MCF 10A (cell line): ENCODE measurements around the gene TREX2. TPM values are rescaled to one million over a fixed set of nuclear protein-coding genes. Genes with fewer than 3 reads are reported as not detected.

Source experiments
- BruUV-seq: library from RNA; stranded (reverse); fragments of 400-500 nt; replicated peaks from 2 replicates; lab custom pipeline; 2021; lab: Mats Ljungman, UMichigan
- CTCF ChIA-PET: fragments of 300-600 bp; sonication (Branson Sonifier 250); formaldehyde crosslinking; extraction: SDS; loops from one replicate; lab custom pipeline; 2021; ENCODE audit warnings: antibody characterized with exemption, inconsistent platforms; lab: Yijun Ruan, JAX
- POLR2A ChIA-PET: fragments of 300-600, 350-650 bp; sonication (Branson Sonifier 250); formaldehyde crosslinking; extraction: SDS; loops from one replicate; lab custom pipeline; 2020; ENCODE audit warnings: antibody characterized with exemption, inconsistent platforms; lab: Yijun Ruan, JAX
- DNase-seq: peaks from one replicate; pipeline ENCODE4 v3.0.0-alpha.2; 2018; ENCODE audit not compliant: unreplicated experiment
- H3K27ac Mint-ChIP-seq: one replicate; pipeline ENCODE4 v1.8.0; 2022; ENCODE audit warnings: mild to moderate bottlenecking, low read depth, mixed read lengths; ENCODE audit not compliant: unreplicated experiment
- H3K27me3 Mint-ChIP-seq: one replicate; pipeline ENCODE4 v1.8.0; 2022; ENCODE audit warnings: mixed read lengths; ENCODE audit not compliant: insufficient read depth, unreplicated experiment
- H3K36me3 Mint-ChIP-seq: one replicate; pipeline ENCODE4 v1.8.0; 2022; ENCODE audit warnings: mild to moderate bottlenecking, moderate library complexity, mixed read lengths; ENCODE audit not compliant: insufficient read depth, unreplicated experiment
- H3K4me1 Mint-ChIP-seq: one replicate; pipeline ENCODE4 v1.8.0; 2022; ENCODE audit warnings: mixed read lengths; ENCODE audit not compliant: insufficient read depth, unreplicated experiment
- H3K4me3 Mint-ChIP-seq: one replicate; pipeline ENCODE4 v1.8.0; 2022; ENCODE audit warnings: mild to moderate bottlenecking, moderate library complexity, mixed read lengths; ENCODE audit not compliant: unreplicated experiment
- H3K9me3 Mint-ChIP-seq: one replicate; pipeline ENCODE4 v1.8.0; 2022; ENCODE audit warnings: mixed read lengths; ENCODE audit not compliant: unreplicated experiment
- CTCF ChIP-seq: fragments of 200-600 bp; IDR thresholded peaks from one replicate; pipeline ENCODE4 v1.8.0; 2022; ENCODE audit warnings: antibody characterized with exemption, mild to moderate bottlenecking; ENCODE audit not compliant: unreplicated experiment
- intact Hi-C: fragments of 100-400 bp; cut with micrococcal nuclease; formaldehyde crosslinking; loops from 2 replicates; pipeline ENCODE4 v1.14.1; 2022
- total RNA-seq: library from RNA; stranded (reverse); gene quantifications from 2 replicates; pipeline ENCODE4 v1.2.3, GENCODE V29; 2022

Gene TREX2
- total RNA-seq, 1 experiment from 2014 or later, result 0.75 TPM

GRCh38 chrX:153456704-153457103 is 10.8 kb upstream of the TREX2 start:
- peaks cover 14% of the 10 kb centered on the region for H3K36me3 Mint-ChIP-seq
- H3K9me3 Mint-ChIP-seq, result no peaks in the 10 kb centered on the region
- no peak for DNase-seq
- TF ChIP-seq CTCF, result no peak
- H3K27ac Mint-ChIP-seq, result no peak overlapping the region
- BruUV-seq, result no TSS peak
- intact Hi-C loops, result no loop called here
- H3K4me1 Mint-ChIP-seq, result no peaks in the 10 kb centered on the region
- no peaks in the 10 kb centered on the region for H3K27me3 Mint-ChIP-seq
- ChIA-PET CTCF (no interaction called here), POLR2A (no interaction called here)
- no peak overlapping the region for H3K4me3 Mint-ChIP-seq

GRCh38 chrX:153456161-153456560 is 10.3 kb upstream of the TREX2 start:
- DNase-seq, result no peak
- POLR2A ChIA-PET, result no interaction called here
- TF ChIP-seq CTCF, result no peak
- Mint-ChIP-seq H3K27me3 (no peaks in the 10 kb centered on the region), H3K36me3 (peaks cover 11% of the 10 kb centered on the region), H3K4me3 (no peak overlapping the region), H3K4me1 (no peaks in the 10 kb centered on the region), H3K9me3 (no peaks in the 10 kb centered on the region), H3K27ac (no peak overlapping the region)
- intact Hi-C loops, result no loop called here
- CTCF ChIA-PET, result interaction anchor here (0.6 kb wide), 1 partner anchor 16 kb away, joined by 4 read pairs; no protein-coding TSS in a partner anchor
- BruUV-seq, result no TSS peak

- Mint-ChIP-seq H3K4me3 (no peak overlapping the region), H3K9me3 (no peaks in the 10 kb centered on the region), H3K27me3 (no peaks in the 10 kb centered on the region), H3K36me3 (peaks cover 16% of the 10 kb centered on the region), H3K27ac (no peak overlapping the region), H3K4me1 (no peaks in the 10 kb centered on the region)
- POLR2A ChIA-PET, result no interaction called here
- no TSS peak for BruUV-seq
- intact Hi-C loops, result no loop called here
- CTCF ChIA-PET, result no interaction called here
- TF ChIP-seq CTCF, result no peak
- no peak for DNase-seq
Measured at GRCh38 chrX:153455571-153455970, 9.7 kb upstream of the TREX2 start.

GRCh38 chrX:153454901-153455550 is 9.2 kb upstream of the TREX2 start:
- ChIA-PET CTCF (no interaction called here), POLR2A (no interaction called here)
- peaks cover 19% of the 10 kb centered on the region for H3K36me3 Mint-ChIP-seq
- H3K27me3 Mint-ChIP-seq, result no peaks in the 10 kb centered on the region
- intact Hi-C loops, result no loop called here
- BruUV-seq, result no TSS peak
- no peak overlapping the region for H3K4me3 Mint-ChIP-seq
- no peaks in the 10 kb centered on the region for H3K4me1 Mint-ChIP-seq
- no peaks in the 10 kb centered on the region for H3K9me3 Mint-ChIP-seq
- no peak overlapping the region for H3K27ac Mint-ChIP-seq
- TF ChIP-seq CTCF, result no peak
- no peak for DNase-seq
